BJ (cell line): ENCODE results near the gene KRTAP29-1. TPM values are rescaled to one million over a fixed set of nuclear protein-coding genes. Genes with fewer than 3 reads are reported as not detected.

Experiments used
- CTCF ChIA-PET: fragments of 350-600 bp; formaldehyde crosslinking; extraction: SDS; loops from one replicate; lab custom pipeline; 2021; ENCODE audit warnings: antibody characterized with exemption, inconsistent platforms; lab: Yijun Ruan, JAX
- POLR2A ChIA-PET: fragments of 300-600 bp; sonication (Branson Sonifier 250); formaldehyde crosslinking; extraction: SDS; loops from one replicate; lab custom pipeline; 2021; ENCODE audit warnings: antibody characterized with exemption; lab: Charles Lee
- DNase-seq: peaks from one replicate; pipeline ENCODE4 v3.0.0-alpha.2; 2011; ENCODE audit warnings: low read depth
- H3K27me3 ChIP-seq: 2 replicates; pipeline ENCODE4 v1.6.0; 2011; ENCODE audit warnings: low read length; ENCODE audit not compliant: control insufficient read depth, insufficient read depth
- H3K36me3 ChIP-seq: 2 replicates; pipeline ENCODE4 v1.5.1; 2011; ENCODE audit warnings: low read length; ENCODE audit not compliant: control insufficient read depth, insufficient read depth
- H3K4me3 ChIP-seq: 2 replicates; pipeline ENCODE4 v1.5.1; 2011; ENCODE audit warnings: low read depth, mild to moderate bottlenecking, control low read depth, low read length
- polyA plus RNA-seq: library from polyadenylated mRNA; depleted of rRNA; stranded (reverse); fragments of >200 nt; gene quantifications from 2 replicates; pipeline ENCODE4 v1.2.3, GENCODE V29; 2011
- TF ChIP-seq, protein P1 (sequence below): IDR thresholded peaks from 2 replicates; pipeline ENCODE4 v1.5.1; 2011; ENCODE audit warnings: low read depth, mild to moderate bottlenecking, control low read depth, inconsistent platforms, low read length, moderate library complexity; ENCODE audit not compliant: insufficient read depth

Gene KRTAP29-1
- polyA plus RNA-seq, 1 experiment, result not detected

DNA sequence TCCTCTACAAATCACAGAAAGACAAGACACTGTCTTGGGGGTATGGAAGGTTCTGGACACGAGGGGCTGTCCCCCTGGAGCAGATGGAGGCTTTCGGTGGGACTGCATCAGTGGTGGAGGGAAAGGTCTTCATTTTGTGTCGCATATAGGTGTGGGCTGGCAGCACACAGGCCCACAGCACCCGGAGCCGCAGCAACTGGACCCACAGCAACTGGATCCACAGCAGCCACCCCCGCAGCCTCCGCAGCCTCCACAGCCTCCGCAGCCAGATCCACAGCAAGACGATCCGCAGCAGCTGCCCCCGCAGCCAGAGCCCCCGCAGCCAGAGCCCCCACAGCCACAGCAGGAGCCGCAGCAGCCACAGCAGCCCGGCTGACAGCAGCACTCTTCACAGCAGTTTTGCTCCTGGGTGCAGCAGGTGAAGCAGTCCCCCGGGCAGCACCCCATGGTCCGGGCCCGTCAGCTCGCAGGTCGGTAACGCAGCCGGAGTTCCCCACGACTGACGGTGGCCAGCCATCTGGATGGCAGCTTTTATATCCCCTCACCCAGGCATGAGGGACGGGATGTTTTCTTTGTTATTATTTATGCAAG lies 12.6 kb upstream of the KRTAP29-1 start, which contains the start of gene KRTAP17-1:
KRTAP17-1 (minus strand) TSS at position 507 of the 591 bp plus-strand sequence; CDS start at position 447, 60 bp downstream.
- DNase-seq, result no peak
- POLR2A ChIA-PET, result interaction anchor here (0.6 kb wide), 1 partner anchor 406 kb away, joined by 3 read pairs; no protein-coding TSS in a partner anchor
- Histone ChIP-seq H3K4me3 (no peak within 1 kb of the TSS), H3K27me3 (no peaks in the 10 kb centered on the region), H3K36me3 (no peaks in the 10 kb centered on the region)
- CTCF ChIA-PET, result interaction anchor here (1.0 to 2.4 kb wide), 3 partner anchors 9 to 352 kb away, joined by 3 to 9 read pairs (median 4); no protein-coding TSS in a partner anchor
- TF ChIP-seq, protein P1, sequence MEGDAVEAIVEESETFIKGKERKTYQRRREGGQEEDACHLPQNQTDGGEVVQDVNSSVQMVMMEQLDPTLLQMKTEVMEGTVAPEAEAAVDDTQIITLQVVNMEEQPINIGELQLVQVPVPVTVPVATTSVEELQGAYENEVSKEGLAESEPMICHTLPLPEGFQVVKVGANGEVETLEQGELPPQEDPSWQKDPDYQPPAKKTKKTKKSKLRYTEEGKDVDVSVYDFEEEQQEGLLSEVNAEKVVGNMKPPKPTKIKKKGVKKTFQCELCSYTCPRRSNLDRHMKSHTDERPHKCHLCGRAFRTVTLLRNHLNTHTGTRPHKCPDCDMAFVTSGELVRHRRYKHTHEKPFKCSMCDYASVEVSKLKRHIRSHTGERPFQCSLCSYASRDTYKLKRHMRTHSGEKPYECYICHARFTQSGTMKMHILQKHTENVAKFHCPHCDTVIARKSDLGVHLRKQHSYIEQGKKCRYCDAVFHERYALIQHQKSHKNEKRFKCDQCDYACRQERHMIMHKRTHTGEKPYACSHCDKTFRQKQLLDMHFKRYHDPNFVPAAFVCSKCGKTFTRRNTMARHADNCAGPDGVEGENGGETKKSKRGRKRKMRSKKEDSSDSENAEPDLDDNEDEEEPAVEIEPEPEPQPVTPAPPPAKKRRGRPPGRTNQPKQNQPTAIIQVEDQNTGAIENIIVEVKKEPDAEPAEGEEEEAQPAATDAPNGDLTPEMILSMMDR, result no peak

DNA sequence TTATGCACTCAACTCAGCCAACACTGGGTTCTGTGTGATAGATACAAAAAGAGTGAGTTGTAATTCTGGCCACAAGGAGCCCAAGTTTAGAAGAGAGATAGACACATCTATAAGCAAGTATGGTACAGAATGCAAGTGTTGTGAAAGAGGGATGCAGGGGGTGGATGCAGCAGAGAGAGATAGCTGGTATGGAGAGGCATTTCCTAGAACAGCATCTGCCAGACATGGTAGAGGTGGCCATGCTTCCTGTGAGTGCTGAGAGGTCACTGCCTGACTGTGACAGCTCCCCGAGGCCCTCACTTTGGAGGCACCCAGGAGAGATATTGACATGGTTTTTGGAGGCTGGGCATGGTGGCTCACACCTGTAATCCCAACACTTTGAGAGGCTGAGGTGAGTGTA lies 8.5 kb upstream of the KRTAP29-1 start:
- POLR2A ChIA-PET, result no interaction called here
- H3K4me3 ChIP-seq, result no peak overlapping the region
- H3K27me3 ChIP-seq, result no peaks in the 10 kb centered on the region
- no peaks in the 10 kb centered on the region for H3K36me3 ChIP-seq
- no peak for DNase-seq
- CTCF ChIA-PET, result interaction anchor here (0.9 kb wide), 1 partner anchor 11 kb away, joined by 3 read pairs; no protein-coding TSS in a partner anchor
- TF ChIP-seq, protein P1, result no peak

DNA sequence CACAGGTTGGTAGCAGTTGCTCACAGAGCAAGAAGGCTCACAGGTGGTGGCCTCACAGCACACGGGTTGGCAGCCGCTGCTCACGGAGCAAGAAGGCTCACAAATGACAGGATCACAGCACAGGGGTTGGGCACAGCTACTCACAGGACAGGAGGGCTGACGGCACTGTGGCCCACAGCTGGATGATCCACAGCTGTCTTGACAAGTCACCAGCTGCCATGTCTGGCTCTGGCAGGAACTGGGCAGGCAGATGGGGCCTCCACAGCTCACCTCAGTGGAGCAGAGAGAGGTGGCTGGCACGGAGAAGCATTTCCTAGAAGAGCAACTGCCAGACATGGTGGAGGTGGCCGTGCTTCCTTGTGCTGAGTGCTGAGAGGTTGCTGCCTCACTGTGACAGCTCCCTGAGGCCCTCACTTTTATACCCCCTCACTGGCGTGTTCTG lies 6.3 kb upstream of the KRTAP29-1 start, which contains the start of gene KRTAP16-1:
KRTAP16-1 (minus strand) TSS at position 392 of the 442 bp plus-strand sequence; CDS start at position 336, 56 bp downstream.
- ChIA-PET CTCF (interaction anchor here (1.1 to 1.7 kb wide), 3 partner anchors 13 to 20 kb away, joined by 3 to 9 read pairs (median 5); no protein-coding TSS in a partner anchor), POLR2A (no interaction called here)
- no peak within 1 kb of the TSS for H3K4me3 ChIP-seq

DNA sequence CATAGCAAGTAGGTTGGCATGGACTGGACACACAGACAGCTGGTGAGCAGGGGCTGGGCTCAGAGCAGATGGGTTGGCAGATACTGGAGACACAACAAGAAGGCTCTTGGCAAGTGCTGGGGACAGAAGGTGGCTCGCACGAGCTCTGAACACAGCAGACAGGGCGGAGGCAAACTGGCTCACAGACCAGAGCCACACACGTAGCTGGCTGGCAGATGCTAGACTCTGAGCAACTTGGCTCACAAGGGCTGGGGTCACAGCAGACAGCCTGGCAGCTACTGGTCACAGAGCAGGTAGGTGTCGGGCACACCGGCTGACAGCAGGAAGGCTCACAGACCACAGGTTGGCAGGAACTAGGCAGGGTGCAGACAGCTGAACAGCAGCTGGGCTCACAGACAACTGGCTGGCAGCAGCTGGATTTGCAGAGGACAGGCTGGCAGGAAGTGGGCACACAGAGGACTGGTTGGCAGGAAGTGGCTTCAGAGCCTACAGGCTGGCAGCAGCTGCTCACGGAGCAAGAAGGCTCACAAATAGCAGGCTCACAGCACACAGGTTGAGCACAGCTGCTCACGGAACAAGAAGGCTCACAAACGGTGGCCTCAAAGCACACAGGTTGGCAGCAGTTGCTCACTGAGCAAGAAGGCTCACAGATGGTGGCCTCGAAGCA lies 5.7 kb upstream of the KRTAP29-1 start:
- DNase-seq, result no peak
- Histone ChIP-seq H3K36me3 (no peaks in the 10 kb centered on the region), H3K27me3 (no peaks in the 10 kb centered on the region), H3K4me3 (no peak overlapping the region)
- TF ChIP-seq, protein P1, result no peak
- ChIA-PET POLR2A (no interaction called here), CTCF (interaction anchor here (1.1 to 1.7 kb wide), 3 partner anchors 12 to 21 kb away, joined by 3 to 9 read pairs (median 5); no protein-coding TSS in a partner anchor)

More for the DNA sequence above, 6.3 kb upstream of the KRTAP29-1 start, which contains the start of gene KRTAP16-1:
- Histone ChIP-seq H3K36me3 (no peaks in the 10 kb centered on the region), H3K27me3 (no peaks in the 10 kb centered on the region)
- no peak for DNase-seq
- TF ChIP-seq, protein P1, result no peak

DNA sequence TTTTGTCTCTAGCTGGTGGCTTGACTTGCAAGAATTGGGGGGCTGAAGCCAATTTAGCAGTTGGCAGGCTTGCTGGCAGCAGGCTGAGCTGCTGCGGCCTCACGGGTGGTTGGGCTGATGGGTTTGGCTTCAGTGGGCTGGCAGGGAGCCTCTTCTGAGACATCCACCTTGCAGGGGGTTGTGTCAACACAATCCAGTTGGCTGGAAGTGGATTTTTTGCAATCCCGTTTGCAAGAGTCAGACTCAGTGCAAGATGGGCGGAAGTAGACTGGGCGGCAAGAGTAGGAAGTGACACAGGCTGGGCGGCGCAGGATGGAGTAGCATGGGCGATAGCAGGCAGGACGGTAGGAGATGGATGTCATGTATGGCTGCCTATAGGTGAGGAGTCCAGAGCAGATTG lies 5.0 kb upstream of the KRTAP29-1 start:
- CTCF ChIA-PET, result interaction anchor here (0.8 to 1.7 kb wide), 2 partner anchors 14 to 15 kb away, joined by 3 to 9 read pairs; no protein-coding TSS in a partner anchor
- Histone ChIP-seq H3K27me3 (no peaks in the 10 kb centered on the region), H3K4me3 (no peak overlapping the region), H3K36me3 (no peaks in the 10 kb centered on the region)
- TF ChIP-seq, protein P1, result no peak
- POLR2A ChIA-PET, result no interaction called here
- no peak for DNase-seq
